Stimulated activated CD8-positive, alpha-beta memory T cell treated with anti-CD3 and anti-CD28 coated beads, Interleukin-4, amount 100 ng/mL, for 48 hours (primary cell): ENCODE measurements around the gene IL1RL2.
A peak's percentile ranks its signal among the peaks of the same experiment; 100 is the strongest.

Source experiments
- DNase-seq: peaks from one replicate; pipeline ENCODE4 v3.0.0-alpha.2; 2020

IL1RL2 gene

GRCh38 chr2:102240640-102241370, 54.0 kb downstream of the IL1RL2 start:
- peak; percentile 94 for DNase-seq

- DNase-seq: no peak
These were observed 54.9 kb downstream of the IL1RL2 start for GRCh38 chr2:102241616-102242305.

- DNase-seq: peak; percentile 18
These were observed 58.7 kb downstream of the IL1RL2 start for GRCh38 chr2:102245266-102246151.

- DNase-seq: no peak
These were observed 63.5 kb downstream of the IL1RL2 start for GRCh38 chr2:102250278-102250821.

GRCh38 chr2:102251042-102251848, 64.4 kb downstream of the IL1RL2 start:
- DNase-seq: peak; percentile 83

GRCh38 chr2:102251849-102252203, 65.0 kb downstream of the IL1RL2 start:
- no peak for DNase-seq

- no peak for DNase-seq
These were observed 65.4 kb downstream of the IL1RL2 start for GRCh38 chr2:102252236-102252635.

GRCh38 chr2:102253140-102253752, 66.4 kb downstream of the IL1RL2 start:
- DNase-seq: peak; percentile 24

- DNase-seq: no peak
These were observed 66.9 kb downstream of the IL1RL2 start for GRCh38 chr2:102253753-102254150.

GRCh38 chr2:102256276-102256675, 69.5 kb downstream of the IL1RL2 start:
- no peak for DNase-seq

GRCh38 chr2:102256874-102257462, 70.1 kb downstream of the IL1RL2 start:
- no peak for DNase-seq

GRCh38 chr2:102258025-102258385, 71.2 kb downstream of the IL1RL2 start:
- DNase-seq: no peak

- DNase-seq: no peak
These were observed 71.7 kb downstream of the IL1RL2 start for GRCh38 chr2:102258386-102259074.

GRCh38 chr2:102261467-102262135, 74.8 kb downstream of the IL1RL2 start:
- no peak for DNase-seq

- DNase-seq: no peak
These were observed 75.7 kb downstream of the IL1RL2 start for GRCh38 chr2:102262216-102263129.

- DNase-seq: no peak
These were observed 78.1 kb downstream of the IL1RL2 start for GRCh38 chr2:102264952-102265351.

- DNase-seq: no peak
These were observed 79.4 kb downstream of the IL1RL2 start for GRCh38 chr2:102266204-102266603.

GRCh38 chr2:102267774-102268173, 81.0 kb downstream of the IL1RL2 start:
- no peak for DNase-seq

GRCh38 chr2:102268510-102269199, 81.8 kb downstream of the IL1RL2 start:
- DNase-seq: no peak
